ENCODE results near the gene KRT78. TPM values are rescaled to one million over a fixed set of nuclear protein-coding genes. Genes with fewer than 3 reads are reported as not detected.

Gene KRT78
- total and polyA plus RNA-seq, 2 donors (not counting 1 experiment from before 2014, with no cell fraction given) = not detected

DNA sequence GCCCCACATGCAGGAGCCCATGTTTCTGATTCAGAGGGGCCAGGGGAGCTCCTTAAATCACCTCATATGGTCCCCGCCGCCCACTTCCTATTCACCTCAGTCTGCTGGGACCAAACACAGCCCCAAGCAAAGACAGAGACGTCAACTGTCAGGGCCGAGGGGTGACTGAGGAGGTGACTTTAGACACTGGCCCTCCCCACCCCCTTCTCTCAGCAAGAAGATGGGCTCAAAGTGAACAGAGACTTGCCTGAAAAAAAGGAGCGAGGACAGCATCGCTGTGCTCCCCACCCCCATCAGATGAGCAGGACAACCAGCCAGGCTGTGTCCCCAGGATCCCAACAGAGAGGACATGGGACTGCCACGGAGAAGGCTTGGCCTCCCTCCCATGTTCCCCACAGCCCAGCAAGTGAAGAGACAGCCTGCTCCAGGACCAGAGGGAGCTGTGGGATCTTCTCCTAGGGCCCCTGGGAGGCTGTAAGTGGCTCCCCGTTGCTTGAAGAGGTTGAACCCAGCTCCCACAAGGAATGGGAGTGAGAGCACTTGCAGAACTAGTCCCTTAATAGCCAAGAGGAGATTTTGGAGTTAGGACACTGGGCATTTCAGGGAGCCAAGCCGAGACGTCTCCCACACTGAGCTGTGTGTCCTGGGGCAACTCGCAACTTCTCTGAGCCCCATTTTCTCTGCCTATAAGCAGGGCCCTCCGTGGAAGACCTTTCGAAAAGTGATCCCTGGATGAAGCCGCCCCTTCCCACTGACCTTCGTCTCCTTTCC, 13.3 kb downstream of the KRT78 start:
- no peak overlapping the region for H3K27ac ChIP-seq (ENCODE audit: low read length in 2 of 2)
- no peaks in the 10 kb centered on the region for H3K9me3 Mint-ChIP-seq (ENCODE audit: insufficient read depth)
- POLR2A ChIA-PET = no interaction called here

DNA sequence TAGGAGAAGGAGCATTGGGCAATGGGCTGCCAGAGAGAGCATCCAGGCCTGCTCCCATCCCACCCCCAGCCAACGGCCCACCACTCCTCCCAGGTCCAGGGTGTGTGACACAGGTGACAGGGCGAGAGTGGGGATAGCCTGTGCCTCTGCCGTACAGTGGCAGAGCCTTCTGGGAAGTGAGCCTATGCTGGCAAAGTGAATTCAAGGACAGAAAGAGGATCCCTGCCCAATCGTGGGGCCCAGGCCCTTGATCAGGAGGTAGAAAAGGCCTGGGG, 14.1 kb downstream of the KRT78 start:
- WGBS (ENCODE audit: insufficient coverage) = 77% methylated on average over 3 of the region's 4 CpGs
- DNase-seq (no peak), ATAC-seq (ENCODE audit: low read depth) (no peak)
- Histone ChIP-seq H3K4me3 (ENCODE audit: control extremely low read depth in 1 of 5, extremely low read depth in 1 of 5, insufficient read depth in 1 of 5, low read depth in 2 of 5, low read length in 4 of 5) (no peak overlapping the region), H3K4me2 (replicated peaks; ENCODE audit: low read depth, low read length, poor library complexity, severe bottlenecking) (no peak overlapping the region), H3K9ac (ENCODE audit: low read length) (no peak overlapping the region), H3K79me2 (ENCODE audit: control insufficient read depth, insufficient read depth, low read length) (no peaks in the 10 kb centered on the region), H3K9me3 (ENCODE audit: control extremely low read depth in 1 of 3, control insufficient read depth in 2 of 3, insufficient read depth in 1 of 3, low read length in 2 of 3) (no peaks in the 10 kb centered on the region), H3K4me1 (ENCODE audit: control insufficient read depth in 2 of 2, insufficient read depth in 2 of 2, low read length in 2 of 2) (no peaks in the 10 kb centered on the region), H3K36me3 (replicated peaks in 1 of 2; ENCODE audit: control extremely low read depth in 1 of 2, control insufficient read depth in 1 of 2, extremely low read depth in 1 of 2, insufficient read depth in 2 of 2, low read length in 1 of 2) (no peaks in the 10 kb centered on the region), H4K20me1 (ENCODE audit: control insufficient read depth, insufficient read depth, low read length, poor library complexity, severe bottlenecking) (no peaks in the 10 kb centered on the region), H3K27ac (ENCODE audit: low read length in 2 of 2) (no peak overlapping the region), H3K27me3 (replicated peaks in 1 of 4; ENCODE audit: control extremely low read depth in 1 of 4, control insufficient read depth in 3 of 4, insufficient read depth in 4 of 4, low read length in 3 of 4) (peaks cover 0 to 4% (median 0%) of the 10 kb centered on the region in 4 experiments), H2AFZ (ENCODE audit: insufficient read depth, low read depth, low read length, poor library complexity, severe bottlenecking) (no peak overlapping the region)
- no peak for TF ChIP-seq EZH2 (IDR thresholded peaks at IDR 0.05; ENCODE audit: borderline replicate concordance, insufficient read depth, low read depth, low read length, poor library complexity, severe bottlenecking)
- TF ChIP-seq, protein P1, sequence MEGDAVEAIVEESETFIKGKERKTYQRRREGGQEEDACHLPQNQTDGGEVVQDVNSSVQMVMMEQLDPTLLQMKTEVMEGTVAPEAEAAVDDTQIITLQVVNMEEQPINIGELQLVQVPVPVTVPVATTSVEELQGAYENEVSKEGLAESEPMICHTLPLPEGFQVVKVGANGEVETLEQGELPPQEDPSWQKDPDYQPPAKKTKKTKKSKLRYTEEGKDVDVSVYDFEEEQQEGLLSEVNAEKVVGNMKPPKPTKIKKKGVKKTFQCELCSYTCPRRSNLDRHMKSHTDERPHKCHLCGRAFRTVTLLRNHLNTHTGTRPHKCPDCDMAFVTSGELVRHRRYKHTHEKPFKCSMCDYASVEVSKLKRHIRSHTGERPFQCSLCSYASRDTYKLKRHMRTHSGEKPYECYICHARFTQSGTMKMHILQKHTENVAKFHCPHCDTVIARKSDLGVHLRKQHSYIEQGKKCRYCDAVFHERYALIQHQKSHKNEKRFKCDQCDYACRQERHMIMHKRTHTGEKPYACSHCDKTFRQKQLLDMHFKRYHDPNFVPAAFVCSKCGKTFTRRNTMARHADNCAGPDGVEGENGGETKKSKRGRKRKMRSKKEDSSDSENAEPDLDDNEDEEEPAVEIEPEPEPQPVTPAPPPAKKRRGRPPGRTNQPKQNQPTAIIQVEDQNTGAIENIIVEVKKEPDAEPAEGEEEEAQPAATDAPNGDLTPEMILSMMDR (IDR thresholded peaks at IDR 0.05) = no peak
- Mint-ChIP-seq H3K27ac (no peak overlapping the region), H3K4me1 (no peaks in the 10 kb centered on the region), H3K9me3 (ENCODE audit: insufficient read depth) (no peaks in the 10 kb centered on the region), H3K4me3 (no peak overlapping the region), H3K27me3 (peaks cover 43% of the 10 kb centered on the region)
- ChIA-PET CTCF (no interaction called here), POLR2A (no interaction called here)
- intact Hi-C loops (cut with micrococcal nuclease) = no loop called here

More for the DNA sequence above, 13.3 kb downstream of the KRT78 start:
- Histone ChIP-seq H3K4me2 (replicated peaks; ENCODE audit: low read depth, low read length, poor library complexity, severe bottlenecking) (no peak overlapping the region), H3K4me3 (ENCODE audit: control extremely low read depth in 1 of 5, extremely low read depth in 1 of 5, insufficient read depth in 1 of 5, low read depth in 2 of 5, low read length in 4 of 5) (no peak overlapping the region), H3K79me2 (ENCODE audit: control insufficient read depth, insufficient read depth, low read length) (no peaks in the 10 kb centered on the region), H3K27me3 (replicated peaks in 1 of 4; ENCODE audit: control extremely low read depth in 1 of 4, control insufficient read depth in 3 of 4, insufficient read depth in 4 of 4, low read length in 3 of 4) (no peaks in the 10 kb centered on the region), H4K20me1 (ENCODE audit: control insufficient read depth, insufficient read depth, low read length, poor library complexity, severe bottlenecking) (no peaks in the 10 kb centered on the region), H3K9ac (ENCODE audit: low read length) (no peak overlapping the region), H3K4me1 (ENCODE audit: control insufficient read depth in 2 of 2, insufficient read depth in 2 of 2, low read length in 2 of 2) (no peaks in the 10 kb centered on the region), H3K36me3 (replicated peaks in 1 of 2; ENCODE audit: control extremely low read depth in 1 of 2, control insufficient read depth in 1 of 2, extremely low read depth in 1 of 2, insufficient read depth in 2 of 2, low read length in 1 of 2) (no peaks in the 10 kb centered on the region), H2AFZ (ENCODE audit: insufficient read depth, low read depth, low read length, poor library complexity, severe bottlenecking) (no peak overlapping the region), H3K9me3 (ENCODE audit: control extremely low read depth in 1 of 3, control insufficient read depth in 2 of 3, insufficient read depth in 1 of 3, low read length in 2 of 3) (no peaks in the 10 kb centered on the region)
- DNase-seq = no peak
- WGBS (ENCODE audit: insufficient coverage) = 88% methylated on average over 13 of the region's 15 CpGs
- H3K4me1 Mint-ChIP-seq = no peaks in the 10 kb centered on the region
- CTCF ChIA-PET = no interaction called here
- intact Hi-C loops (cut with micrococcal nuclease) = no loop called here
- TF ChIP-seq, protein P1 (IDR thresholded peaks at IDR 0.05) = no peak
- no peak for TF ChIP-seq EZH2 (IDR thresholded peaks at IDR 0.05; ENCODE audit: borderline replicate concordance, insufficient read depth, low read depth, low read length, poor library complexity, severe bottlenecking)
- peaks cover 43% of the 10 kb centered on the region for H3K27me3 Mint-ChIP-seq
- ATAC-seq (ENCODE audit: low read depth) = no peak
- H3K4me3 Mint-ChIP-seq = no peak overlapping the region
- H3K27ac Mint-ChIP-seq = no peak overlapping the region
